Measurements from ENCODE around the gene BANP.

GRCh38 chr16:88034770-88035169 lies 83.5 kb downstream of the BANP start:
- TF ChIP-seq, protein P1, sequence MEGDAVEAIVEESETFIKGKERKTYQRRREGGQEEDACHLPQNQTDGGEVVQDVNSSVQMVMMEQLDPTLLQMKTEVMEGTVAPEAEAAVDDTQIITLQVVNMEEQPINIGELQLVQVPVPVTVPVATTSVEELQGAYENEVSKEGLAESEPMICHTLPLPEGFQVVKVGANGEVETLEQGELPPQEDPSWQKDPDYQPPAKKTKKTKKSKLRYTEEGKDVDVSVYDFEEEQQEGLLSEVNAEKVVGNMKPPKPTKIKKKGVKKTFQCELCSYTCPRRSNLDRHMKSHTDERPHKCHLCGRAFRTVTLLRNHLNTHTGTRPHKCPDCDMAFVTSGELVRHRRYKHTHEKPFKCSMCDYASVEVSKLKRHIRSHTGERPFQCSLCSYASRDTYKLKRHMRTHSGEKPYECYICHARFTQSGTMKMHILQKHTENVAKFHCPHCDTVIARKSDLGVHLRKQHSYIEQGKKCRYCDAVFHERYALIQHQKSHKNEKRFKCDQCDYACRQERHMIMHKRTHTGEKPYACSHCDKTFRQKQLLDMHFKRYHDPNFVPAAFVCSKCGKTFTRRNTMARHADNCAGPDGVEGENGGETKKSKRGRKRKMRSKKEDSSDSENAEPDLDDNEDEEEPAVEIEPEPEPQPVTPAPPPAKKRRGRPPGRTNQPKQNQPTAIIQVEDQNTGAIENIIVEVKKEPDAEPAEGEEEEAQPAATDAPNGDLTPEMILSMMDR (IDR thresholded peaks at IDR 0.05), result no peak
- TF ChIP-seq POLR2A (IDR thresholded peaks at IDR 0.05), result no peak

All from breast epithelium (tissue), 3 donors.